GM21526 (cell line): ENCODE measurements around the gene KIR2DL3.
"Not testable (repeated sequence)": the region's sequence is repeated elsewhere in the genome, so short reads cannot be mapped to it uniquely, and the experiment has no call there.

Experiments used
- ATAC-seq: cut with Tn5 transposase; IDR thresholded peaks from one replicate; pipeline ENCODE4 v1.9.1; 2021; ENCODE audit warnings: moderate library complexity; ENCODE audit not compliant: unreplicated experiment, low FRiP score

Gene KIR2DL3

GRCh38 chr19:54786091-54786723 lies 47.9 kb downstream of the KIR2DL3 start:
- not testable (repeated sequence) for ATAC-seq

- ATAC-seq, result not testable (repeated sequence)
Observed at GRCh38 chr19:54788154-54788553, 49.8 kb downstream of the KIR2DL3 start.

GRCh38 chr19:54790711-54791110 lies 52.4 kb downstream of the KIR2DL3 start:
- no peak for ATAC-seq

- ATAC-seq, result no peak
Observed at GRCh38 chr19:54791476-54791875, 53.2 kb downstream of the KIR2DL3 start.

GRCh38 chr19:54792814-54793213 lies 54.5 kb downstream of the KIR2DL3 start:
- ATAC-seq, result no peak

GRCh38 chr19:54795758-54796157 lies 57.4 kb downstream of the KIR2DL3 start:
- no peak for ATAC-seq
